GM21576 (cell line): ENCODE results near the gene PRKCE.
"Not testable (repeated sequence)": the region's sequence is repeated elsewhere in the genome, so short reads cannot be mapped to it uniquely, and the experiment has no call there.

Source experiments
- ATAC-seq: cut with Tn5 transposase; IDR thresholded peaks from one replicate; pipeline ENCODE4 v1.9.1; 2021; ENCODE audit warnings: mild to moderate bottlenecking, moderate library complexity; ENCODE audit not compliant: unreplicated experiment

Gene PRKCE

DNA sequence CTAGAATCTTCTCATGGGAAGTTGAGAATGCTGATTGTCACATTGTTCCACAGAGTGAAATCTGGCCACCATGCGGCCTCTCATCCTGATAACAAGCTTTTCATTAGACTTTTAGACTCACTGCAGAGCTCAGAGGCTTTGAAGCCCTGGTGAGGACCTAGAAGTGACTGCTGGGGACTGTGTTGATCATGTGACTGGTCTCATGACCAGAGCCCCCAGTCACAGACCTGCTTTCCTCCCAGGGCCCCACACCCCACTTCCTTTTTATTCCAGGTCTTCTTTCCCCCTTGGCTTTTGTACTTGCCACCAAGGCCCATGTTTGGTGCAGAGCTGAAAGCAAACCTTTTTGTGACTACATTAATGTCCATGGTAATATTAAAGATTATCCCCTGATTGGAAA is 45.2 kb downstream of the PRKCE start:
- no peak for ATAC-seq

DNA sequence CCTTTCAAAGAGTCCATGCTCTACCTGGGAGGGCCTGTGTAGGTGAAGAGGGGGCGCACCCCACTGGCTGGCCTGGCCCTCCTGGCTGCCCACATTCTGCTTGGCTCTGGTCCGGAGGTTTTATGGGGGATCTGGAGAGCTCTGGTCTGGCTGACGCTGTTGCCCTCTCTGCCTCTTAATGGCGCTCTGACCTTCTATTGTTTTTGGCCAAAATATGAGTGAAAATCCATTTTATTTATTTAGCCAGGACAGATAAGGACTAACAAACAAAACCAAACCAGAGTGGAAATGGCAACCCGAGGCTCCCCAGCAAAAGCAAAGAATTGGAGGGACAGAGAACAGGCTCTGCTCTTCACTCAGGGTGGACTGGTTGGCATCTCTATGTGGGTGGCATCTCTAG is 45.7 kb downstream of the PRKCE start:
- no peak for ATAC-seq

DNA sequence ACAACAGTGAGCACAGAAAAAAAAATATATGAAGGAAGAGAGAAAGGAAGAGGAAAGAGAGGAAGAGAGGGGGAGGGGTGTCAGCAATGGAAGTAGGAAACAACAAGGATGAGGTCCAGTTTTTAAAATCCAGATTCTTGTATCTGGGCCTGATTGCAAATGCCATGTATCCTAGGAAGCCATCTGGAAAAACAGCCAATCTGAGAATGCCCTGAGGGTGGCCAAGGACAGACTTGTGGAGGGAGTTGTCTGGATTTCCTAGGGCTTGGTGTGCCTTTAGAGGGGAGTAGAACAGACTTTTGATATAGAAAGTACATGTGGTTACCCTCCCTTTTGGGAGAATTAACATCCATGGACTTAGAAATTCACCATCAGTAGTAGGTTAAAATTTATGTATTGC is 47.1 kb downstream of the PRKCE start:
- no peak for ATAC-seq

DNA sequence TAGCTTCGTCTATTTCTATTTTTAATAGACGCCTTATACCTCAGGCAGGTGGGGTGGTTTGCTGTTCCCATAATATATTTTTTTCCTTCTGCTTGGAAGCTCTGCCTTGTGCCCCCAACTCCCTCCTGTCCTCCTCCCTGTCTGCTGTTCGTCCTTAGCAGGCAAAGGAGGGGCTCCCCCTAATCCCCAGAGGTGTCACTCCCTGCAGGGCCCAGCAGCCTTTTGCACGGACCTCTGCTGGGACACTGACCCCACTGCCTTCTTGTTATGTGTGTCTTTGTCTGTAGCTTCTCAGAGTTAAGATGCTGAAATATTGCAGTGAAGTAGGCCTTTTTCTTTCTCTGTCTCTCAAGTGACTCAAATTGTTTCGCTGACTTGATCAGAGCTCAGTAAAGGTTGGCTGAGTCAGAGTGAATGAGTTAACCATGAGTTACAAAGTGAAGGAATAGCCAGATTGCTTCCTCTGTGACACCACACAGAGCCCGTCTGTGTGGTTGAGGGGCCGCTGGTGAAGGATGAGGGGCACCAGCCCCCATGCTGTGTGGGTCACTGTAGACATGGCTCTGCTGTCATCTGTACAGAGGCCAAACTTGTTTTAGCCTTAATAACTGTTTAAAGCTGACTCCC is 47.7 kb downstream of the PRKCE start:
- peak; percentile 48 for ATAC-seq

DNA sequence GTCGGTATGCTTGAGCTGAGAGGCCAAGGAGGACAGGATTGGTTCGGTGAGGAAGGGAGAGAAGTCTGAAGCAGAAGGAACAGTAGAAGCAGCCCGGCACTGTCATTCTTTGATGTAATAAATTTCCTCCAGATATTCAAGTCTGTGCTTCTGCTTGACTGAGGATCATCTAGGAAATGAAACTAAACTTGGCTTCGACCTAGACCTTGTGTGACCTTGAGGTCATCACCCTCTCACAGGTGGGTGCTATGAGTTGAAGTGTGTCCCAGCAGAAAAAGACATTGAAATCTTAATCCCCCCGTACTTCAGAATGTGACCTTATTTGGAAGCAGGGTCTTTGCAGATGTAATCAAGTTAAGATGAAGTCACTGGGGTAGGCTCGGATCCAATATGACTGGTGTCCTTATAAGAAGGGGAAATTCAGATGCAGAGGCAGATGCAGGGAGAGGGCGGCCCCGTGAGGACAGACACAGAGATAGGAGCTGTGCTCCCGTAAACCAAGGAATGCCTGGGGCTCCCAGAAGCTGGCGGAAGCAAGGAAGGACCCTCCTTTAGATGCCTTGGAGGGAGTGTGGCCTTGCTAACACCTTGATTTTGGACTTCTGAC is 49.0 kb downstream of the PRKCE start:
- no peak for ATAC-seq

DNA sequence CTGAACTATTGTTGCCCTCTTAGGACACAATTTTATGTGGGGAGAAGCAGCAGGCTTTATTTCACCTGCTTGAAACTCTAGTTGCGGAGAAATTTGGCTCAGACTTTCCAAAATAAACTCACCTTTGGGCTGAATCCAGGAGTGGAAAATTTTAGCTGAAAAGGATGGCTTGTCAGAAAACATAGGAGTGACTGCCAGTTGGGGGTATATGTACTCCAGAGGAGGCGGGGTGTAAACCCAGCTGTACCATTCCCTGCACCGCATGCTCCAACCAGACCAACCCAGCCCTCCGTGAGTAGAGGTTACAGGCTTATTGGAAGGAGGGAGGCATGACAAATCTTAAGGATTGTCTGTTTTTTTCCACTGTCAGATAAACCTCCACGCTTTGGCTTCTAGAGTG is 53.8 kb downstream of the PRKCE start:
- ATAC-seq, result no peak

DNA sequence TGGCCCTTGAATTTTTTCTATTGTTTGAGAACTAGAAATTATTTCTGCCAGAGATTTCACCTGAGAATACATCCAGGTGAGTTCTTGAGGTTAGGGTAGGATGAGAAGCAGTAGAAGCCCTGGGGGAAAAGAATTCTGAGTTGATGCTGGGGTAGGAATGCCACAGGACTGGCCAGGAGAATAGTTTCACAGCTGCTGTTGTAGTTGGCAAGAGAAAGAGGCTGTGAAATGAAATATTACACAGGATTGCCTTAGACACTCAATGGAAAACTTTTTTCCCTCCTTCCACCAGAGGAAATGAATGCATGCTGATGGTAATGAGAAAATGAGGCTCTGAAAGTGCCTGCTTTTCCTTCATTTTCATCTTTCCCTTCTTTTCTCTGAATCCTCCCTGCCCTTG is 54.6 kb downstream of the PRKCE start:
- no peak for ATAC-seq

DNA sequence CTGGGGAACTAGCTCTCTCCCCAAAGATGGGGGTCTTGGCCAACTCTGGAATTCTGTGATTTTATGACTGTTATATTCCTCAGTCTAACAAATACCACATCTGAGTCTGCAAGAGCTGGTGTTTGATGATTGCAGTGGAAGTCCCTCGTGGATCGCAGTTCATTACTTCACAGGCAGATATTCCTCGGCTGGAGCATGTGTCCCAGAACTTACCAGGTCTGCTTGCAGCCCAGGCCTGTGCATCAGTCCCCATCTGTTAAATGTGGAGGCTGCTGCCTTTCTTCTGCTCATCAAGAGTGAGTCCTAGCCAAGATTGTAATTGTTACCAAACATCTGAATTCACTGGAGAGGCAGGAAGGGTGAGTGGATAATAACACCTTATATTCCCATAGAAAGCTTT is 55.5 kb downstream of the PRKCE start:
- ATAC-seq, result no peak

DNA sequence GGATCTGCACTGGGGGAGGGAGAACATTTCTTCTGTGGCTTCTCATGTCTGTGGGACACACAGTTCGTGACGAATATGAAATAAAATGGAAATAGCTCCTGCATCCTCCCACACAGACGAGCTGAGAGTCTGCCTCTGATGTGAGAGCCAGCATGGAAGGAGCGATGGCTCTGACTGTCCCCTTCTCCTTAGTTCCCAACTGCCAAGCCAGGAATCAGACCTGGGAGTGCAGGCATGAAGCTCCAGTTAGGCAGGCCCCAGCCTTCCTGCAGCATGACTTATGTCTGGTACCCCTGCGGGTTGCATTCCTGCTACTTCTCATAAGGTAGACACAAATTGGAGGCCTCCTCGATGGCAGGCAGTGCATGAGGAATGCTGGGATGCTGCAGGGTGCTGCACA is 56.2 kb downstream of the PRKCE start:
- ATAC-seq, result no peak

DNA sequence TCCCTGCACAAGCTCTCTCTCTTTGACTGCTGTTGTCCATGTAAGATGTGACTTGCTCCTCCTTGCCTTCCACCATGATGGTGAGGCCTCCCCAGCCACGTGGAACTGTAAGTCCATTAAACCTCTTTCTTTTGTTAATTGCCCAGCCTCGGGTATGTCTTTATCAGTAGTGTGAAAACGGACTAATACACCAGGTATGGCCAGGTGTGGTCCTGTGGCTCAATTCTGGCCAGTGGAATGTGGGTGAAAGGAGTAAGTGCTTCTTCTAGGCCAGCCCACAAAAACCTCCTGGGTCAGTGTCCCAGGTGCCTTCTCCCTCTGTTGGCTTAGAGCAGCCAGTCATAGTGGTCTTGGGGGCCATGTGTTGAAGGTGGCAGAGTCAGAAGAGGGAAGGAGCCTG is 57.0 kb downstream of the PRKCE start:
- ATAC-seq, result no peak

DNA sequence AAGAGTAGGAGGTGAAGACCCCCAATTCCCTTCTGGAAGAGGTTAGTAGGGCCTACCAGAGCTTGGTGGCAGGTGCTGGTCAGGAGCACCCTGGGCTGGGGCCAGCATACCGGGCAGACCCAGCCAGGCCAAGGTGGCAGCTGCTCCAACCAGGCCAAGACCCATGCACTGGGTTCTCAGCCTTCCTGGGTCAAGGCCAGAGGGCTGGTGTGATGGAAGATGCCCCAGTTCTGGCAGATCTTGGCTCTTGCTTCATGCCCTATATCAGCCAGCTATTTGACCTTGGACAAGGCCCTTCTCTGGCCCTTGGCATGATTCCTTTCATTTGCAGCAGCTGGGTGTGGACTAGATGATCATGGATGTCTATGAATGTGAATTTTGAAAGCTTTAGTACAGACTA is 57.7 kb downstream of the PRKCE start:
- no peak for ATAC-seq

DNA sequence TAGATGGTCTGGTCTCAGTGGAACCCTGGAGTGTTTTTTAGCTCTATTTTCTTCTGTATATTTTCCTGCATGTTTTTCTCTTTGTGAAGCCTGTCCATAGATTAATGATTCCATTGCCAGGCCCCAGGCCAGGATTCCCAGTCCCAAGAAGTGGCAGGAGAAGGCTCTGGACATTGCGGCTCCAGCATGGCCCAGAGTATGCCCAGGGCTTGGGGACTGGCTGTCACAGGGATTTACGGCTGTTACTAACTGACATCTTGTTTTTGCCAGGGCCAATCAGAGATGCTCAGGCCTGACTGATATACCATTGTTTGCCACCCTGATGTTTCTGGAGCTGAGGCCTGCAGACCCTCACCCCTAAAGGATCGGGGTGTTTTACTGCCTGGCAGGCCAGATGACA is 59.0 kb downstream of the PRKCE start:
- no peak for ATAC-seq

DNA sequence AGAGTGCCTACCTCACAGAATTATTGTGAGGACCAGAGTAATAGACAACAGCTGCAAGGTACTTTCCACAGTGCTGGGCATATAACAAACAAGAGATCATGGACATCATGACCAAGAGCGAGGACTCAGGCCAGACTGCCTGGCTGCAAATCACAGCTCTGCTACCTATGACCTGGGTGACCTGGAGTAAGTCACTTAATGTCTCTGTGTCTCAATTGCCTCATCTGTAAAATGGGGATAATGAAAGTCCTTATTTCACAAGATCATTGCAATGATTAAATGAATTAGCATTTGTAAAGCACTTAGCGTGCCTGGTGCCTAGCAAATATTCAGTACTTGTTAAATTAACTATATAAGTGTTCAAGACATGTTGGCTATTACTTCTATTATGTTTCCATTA is 59.7 kb downstream of the PRKCE start:
- ATAC-seq, result no peak

DNA sequence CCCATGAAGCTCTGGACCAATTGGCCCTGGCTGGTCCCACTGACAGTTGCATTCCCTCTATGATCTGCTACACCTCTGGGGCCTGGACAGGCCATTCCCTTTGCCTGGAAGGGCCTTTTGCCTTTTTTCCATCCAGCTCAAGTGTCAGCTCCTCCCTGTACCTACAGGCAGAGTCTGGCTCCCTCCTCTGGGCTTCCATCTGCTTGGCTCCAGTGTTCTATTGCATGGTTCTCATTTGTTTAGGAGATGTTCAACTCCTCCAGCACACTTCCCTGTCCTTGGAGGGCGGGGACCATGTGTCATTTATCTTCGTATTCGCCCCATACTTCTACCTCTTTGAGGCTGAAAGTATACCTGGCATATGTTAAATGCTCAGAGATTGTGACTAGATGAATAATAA is 61.1 kb downstream of the PRKCE start:
- no peak for ATAC-seq

DNA sequence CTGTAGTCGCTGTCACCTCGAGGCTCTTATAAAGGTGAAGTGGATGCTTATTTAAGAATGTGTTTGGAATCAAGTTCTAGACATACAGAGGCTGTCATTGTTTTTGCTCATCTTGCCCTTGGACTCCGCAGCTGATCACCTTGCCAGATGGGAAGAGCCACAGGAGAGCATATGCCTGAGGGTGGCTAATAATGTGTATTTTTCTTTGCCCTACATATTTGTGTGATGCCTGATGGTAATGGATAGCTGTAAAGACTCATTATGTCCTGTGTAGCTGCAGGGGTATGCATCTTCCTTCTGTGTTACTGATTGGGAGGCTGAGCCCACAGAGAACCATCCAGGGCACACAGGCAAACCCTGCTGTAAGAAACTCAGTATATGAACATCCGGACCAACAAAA is 61.7 kb downstream of the PRKCE start:
- no peak for ATAC-seq

DNA sequence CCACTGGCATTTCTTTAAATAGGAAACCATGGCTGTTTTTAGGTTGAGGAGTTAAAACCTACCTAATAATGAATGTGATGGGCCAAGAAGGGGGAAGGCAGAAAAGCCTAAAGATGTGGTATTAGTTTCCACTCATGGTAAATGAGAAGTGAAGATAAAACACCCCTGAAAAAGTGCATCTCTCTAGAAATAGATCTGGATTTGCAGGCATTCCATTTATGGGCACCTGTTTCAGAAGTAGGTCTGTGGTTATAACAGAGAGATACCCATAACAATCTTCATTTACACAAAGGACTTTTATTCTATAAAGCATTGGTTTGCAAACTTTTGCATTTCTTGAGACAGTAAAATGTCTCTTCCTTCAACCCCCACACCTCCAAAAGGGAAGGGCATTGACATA is 62.1 kb downstream of the PRKCE start:
- no peak for ATAC-seq

DNA sequence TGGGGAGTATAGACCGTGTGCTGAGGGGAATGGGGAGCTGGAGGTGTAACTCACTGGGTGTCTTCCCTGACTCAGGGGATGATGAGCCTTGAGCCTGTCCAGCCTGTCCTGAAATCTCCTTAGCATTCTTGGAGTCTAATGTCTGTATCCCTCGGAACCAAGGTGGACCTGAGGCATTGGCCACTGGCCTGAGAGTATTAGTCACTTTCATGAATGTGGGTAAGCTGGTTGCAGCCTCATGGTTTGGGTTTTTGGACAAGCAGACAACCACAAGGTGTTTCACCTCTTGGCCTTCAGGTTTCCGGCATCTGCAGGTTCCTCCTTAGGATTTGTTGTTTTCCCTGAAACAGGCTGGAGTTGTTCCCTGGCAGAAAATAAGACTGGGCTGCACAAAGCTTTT is 63.2 kb downstream of the PRKCE start:
- ATAC-seq, result no peak

DNA sequence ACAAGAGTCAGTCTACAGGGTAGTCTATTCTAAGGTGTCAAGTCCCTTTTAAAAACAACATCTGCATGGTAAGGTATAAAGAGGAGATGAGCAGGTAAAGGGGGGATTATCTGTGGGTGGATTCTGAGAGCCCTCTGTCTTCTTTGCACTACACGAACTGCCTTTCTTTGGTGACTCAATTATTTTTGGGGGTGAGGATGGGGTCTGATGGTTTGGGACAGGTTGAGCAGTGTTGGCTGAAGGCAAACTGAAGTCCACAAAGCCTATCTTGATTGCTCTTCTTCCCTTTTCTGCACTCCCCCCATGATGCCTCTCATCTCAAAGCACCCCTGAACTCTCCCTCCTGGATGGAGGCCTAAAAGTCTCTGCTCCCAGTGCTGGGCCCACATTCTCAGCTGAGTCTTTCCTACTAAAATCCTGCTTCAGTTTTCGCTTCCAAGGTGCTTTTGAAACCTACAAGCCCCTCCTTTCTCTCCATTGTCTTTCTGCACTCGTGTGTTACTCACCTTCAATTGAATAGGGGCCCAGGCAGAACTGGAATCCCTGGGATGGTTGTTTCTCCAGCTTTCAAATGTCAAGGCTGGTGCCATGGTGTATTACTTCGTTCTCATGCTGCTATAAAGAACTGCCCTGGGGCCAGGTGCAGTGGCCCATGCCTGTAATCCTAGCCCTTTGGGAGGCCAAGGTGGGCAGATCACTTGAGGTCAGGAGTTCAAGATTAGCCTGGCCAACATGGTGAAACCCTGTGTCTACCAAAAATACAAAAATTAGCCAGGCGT is 64.3 kb downstream of the PRKCE start:
- ATAC-seq, result no peak

DNA sequence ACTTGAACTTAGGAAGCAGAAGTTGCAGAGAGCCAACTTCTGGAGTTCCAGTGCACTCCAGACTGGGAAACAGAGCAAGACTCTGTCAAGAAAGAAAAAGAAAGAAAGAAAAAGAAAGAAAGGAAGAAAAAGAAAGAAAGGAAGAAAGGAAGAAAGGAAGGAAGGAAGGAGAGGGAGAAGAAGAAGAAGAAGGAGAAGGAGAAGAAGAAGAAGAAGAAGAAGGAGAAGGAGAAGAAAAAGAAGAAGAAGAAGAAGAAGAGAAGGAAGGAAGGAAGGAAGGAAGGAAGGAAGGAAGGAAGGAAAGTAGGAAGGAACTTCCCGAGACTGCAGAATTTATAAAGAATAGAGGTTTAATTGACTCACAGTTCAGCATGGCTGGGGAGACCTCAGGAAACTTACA is 65.0 kb downstream of the PRKCE start:
- ATAC-seq, result not testable (repeated sequence)

DNA sequence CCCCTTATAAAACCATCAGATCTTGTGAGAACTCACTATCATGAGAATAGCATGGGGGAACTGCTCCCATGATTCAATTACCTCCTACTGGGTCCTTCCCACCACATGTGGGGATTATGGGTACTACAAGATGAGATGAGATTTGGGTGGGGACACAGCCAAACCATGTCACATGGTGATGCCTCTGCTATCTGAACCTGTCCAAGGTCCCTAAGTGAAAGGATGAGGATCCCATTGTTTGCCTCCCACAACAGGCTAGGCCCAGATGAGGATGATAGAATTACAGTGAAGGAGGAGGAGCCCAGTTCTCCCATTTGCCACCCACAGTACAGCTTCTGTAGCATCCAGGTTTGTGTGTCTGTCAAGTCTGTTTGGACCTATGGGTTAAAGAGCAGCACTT is 65.4 kb downstream of the PRKCE start:
- ATAC-seq, result no peak

DNA sequence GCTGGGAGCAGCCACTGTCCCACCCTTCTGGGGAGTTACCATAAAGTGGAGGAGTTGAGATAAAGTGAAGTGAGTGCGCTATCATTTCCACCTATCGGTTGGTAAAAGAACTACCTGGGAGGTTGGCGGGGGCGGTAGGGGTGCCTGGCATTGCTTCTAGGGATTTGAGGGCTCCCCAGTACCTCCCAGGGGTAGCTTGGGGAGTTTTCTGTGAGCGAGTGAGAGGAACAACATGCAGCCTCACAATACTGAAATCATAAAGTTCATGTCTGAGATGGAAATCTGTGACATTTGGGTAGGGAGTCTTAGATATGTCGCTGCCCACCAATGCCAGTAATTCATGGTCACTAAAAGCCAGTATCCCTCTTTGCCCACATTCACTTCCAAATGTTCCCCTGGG is 68.7 kb downstream of the PRKCE start:
- no peak for ATAC-seq

DNA sequence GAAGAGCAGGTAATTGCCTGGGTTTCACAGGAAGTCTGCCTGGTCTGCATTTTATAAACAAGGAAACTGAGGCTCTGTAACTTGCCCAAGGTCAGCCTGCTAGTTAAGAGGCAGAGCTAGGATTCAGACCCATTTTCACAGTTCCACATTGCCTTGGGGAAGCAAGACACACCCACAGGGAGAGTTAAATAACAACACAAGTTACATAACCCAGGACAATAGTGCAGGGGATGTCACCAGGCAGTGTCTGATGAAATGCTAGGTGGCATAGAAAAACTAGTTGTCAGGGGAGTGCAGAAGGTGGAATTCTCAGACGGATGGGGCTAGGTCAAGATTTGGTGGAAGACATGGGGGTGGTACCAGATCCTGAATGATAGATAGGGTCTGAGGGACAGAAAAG is 69.7 kb downstream of the PRKCE start:
- ATAC-seq, result no peak
